Upper lobe of right lung (tissue), 1 donor: Measurements from ENCODE around the gene KIFC1. TPM values are rescaled to one million over a fixed set of nuclear protein-coding genes. Genes with fewer than 3 reads are reported as not detected.
"Not testable (repeated sequence)": the region's sequence is repeated elsewhere in the genome, so short reads cannot be mapped to it uniquely, and the experiment has no call there.

Experiments
- ATAC-seq: fragments of 200-7000 bp; cut with Tn5 transposase; one replicate; pipeline ENCODE4 v1.9.1; 2020; ENCODE audit warnings: mild to moderate bottlenecking, moderate library complexity
- DNase-seq: peaks from one replicate; pipeline ENCODE4 v3.0.0-alpha.2; 2020
- H3K27ac ChIP-seq: fragments of 200-600 bp; one replicate; pipeline ENCODE4 v1.8.0; 2022
- H3K27me3 ChIP-seq: fragments of 200-600 bp; one replicate; pipeline ENCODE4 v1.8.0; 2022; ENCODE audit warnings: mild to moderate bottlenecking
- H3K36me3 ChIP-seq: fragments of 200-600 bp; one replicate; pipeline ENCODE4 v1.8.0; 2022
- H3K4me1 ChIP-seq: fragments of 200-600 bp; one replicate; pipeline ENCODE4 v1.8.0; 2022
- H3K4me3 ChIP-seq: fragments of 200-600 bp; one replicate; pipeline ENCODE4 v1.8.0; 2022; ENCODE audit warnings: mild to moderate bottlenecking
- H3K9me3 ChIP-seq: fragments of 200-600 bp; one replicate; pipeline ENCODE4 v1.8.0; 2022
- intact Hi-C: fragments of 100-400 bp; cut with DNase I; formaldehyde crosslinking; loops from one replicate; pipeline ENCODE4 v1.11.0; 2022
- long read RNA-seq: library from polyadenylated mRNA; unstranded; transcript quantifications from one replicate; pipeline ENCODE4 v2.0.0, GENCODE V29; 2021
- total RNA-seq: library from RNA; stranded (reverse); fragmentation: NEBNext Ultra II Directional; extraction: Animal tissue kit (Norgen Biotek cat#: 25700); gene quantifications from one replicate; pipeline ENCODE4 v1.2.1, GENCODE V29; 2021
- TF ChIP-seq, protein P1 (sequence below): fragments of 200-600 bp; IDR thresholded peaks from one replicate; pipeline ENCODE4 v1.8.0; 2022; ENCODE audit warnings: antibody characterized with exemption
- donor health status: DM: no; HTN: yes; CAD: no; lungs with severe emphysema.

KIFC1 gene, protein sequence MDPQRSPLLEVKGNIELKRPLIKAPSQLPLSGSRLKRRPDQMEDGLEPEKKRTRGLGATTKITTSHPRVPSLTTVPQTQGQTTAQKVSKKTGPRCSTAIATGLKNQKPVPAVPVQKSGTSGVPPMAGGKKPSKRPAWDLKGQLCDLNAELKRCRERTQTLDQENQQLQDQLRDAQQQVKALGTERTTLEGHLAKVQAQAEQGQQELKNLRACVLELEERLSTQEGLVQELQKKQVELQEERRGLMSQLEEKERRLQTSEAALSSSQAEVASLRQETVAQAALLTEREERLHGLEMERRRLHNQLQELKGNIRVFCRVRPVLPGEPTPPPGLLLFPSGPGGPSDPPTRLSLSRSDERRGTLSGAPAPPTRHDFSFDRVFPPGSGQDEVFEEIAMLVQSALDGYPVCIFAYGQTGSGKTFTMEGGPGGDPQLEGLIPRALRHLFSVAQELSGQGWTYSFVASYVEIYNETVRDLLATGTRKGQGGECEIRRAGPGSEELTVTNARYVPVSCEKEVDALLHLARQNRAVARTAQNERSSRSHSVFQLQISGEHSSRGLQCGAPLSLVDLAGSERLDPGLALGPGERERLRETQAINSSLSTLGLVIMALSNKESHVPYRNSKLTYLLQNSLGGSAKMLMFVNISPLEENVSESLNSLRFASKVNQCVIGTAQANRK
- 2.3 TPM for total RNA-seq
- long read RNA-seq, partial matches to known transcripts, result 0 of 3 reads
- long read RNA-seq, other reads (novel, unspliced or antisense), result 2 of 3 reads

DNA sequence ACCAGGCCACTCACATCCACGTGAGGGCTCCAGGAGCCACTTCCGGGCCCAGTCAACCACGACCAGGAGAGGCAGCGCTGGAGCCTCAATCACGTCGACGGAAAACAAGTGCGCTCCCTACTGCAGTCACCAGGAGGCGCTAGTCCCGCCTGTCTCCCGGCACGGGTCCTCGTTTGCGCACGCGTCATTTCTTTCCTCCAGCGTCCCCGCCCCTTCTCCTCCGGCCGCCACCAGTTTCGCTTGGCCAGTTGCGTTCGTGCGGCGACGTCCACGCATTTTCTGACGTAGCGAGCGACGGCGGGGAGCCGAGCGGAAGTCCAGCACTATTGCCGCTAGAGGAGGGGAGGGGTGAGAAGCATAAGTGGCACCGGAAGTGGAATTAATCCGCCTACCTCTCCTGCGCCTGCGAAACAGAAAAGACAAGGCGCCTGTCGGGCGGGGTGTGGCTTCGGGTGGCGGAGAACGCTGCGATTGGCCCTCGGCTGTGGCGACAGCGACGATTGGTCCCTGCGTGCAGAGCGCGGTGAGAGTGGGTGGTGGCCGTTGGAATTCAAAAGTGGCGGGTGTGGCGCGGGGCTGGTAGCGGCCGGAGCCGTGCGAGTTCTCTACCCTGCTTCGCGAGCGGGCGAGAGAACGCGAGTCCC is at the start of gene KIFC1:
Gene KIFC1 (plus strand): TSS at position 546 of the 644 bp plus-strand sequence. CDS start 163 bp downstream, outside the sequence.
- no peaks in the 10 kb centered on the region for H3K9me3 ChIP-seq
- no peaks in the 10 kb centered on the region for H3K36me3 ChIP-seq
- DNase-seq (peak; percentile 100), ATAC-seq (peak; percentile 97)
- peaks cover 12% of the 10 kb centered on the region for H3K4me1 ChIP-seq
- peak within 1 kb of the TSS; percentile 93 for H3K27ac ChIP-seq
- H3K27me3 ChIP-seq, result no peaks in the 10 kb centered on the region
- TF ChIP-seq, protein P1, sequence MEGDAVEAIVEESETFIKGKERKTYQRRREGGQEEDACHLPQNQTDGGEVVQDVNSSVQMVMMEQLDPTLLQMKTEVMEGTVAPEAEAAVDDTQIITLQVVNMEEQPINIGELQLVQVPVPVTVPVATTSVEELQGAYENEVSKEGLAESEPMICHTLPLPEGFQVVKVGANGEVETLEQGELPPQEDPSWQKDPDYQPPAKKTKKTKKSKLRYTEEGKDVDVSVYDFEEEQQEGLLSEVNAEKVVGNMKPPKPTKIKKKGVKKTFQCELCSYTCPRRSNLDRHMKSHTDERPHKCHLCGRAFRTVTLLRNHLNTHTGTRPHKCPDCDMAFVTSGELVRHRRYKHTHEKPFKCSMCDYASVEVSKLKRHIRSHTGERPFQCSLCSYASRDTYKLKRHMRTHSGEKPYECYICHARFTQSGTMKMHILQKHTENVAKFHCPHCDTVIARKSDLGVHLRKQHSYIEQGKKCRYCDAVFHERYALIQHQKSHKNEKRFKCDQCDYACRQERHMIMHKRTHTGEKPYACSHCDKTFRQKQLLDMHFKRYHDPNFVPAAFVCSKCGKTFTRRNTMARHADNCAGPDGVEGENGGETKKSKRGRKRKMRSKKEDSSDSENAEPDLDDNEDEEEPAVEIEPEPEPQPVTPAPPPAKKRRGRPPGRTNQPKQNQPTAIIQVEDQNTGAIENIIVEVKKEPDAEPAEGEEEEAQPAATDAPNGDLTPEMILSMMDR, result peak; percentile 97
- intact Hi-C loops, result no loop called here
- peak within 1 kb of the TSS; percentile 60 for H3K4me3 ChIP-seq

DNA sequence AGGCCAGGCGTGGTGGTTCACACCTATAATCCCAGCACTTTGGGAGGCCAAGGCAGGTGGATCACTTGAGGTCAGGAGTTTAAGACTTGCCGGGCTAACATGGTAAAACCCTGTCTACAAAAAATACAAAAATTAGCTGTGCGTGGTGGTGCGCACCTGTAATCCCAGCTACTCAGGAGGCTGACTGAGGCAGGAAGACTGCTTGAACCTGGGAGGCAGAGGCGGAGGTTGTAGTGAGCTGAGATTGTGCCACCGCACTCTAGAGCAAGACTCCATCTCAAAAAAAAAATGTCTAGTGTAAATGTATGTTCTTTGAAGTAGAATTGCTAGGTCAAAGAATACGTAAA is 48.0 kb upstream of the KIFC1 start:
- H3K4me3 ChIP-seq, intact Hi-C loops, DNase-seq, H3K9me3 ChIP-seq, H3K36me3 ChIP-seq, H3K27me3 ChIP-seq, H3K4me1 ChIP-seq, ATAC-seq: not testable (repeated sequence)
- H3K27ac ChIP-seq, result peak overlapping the region; percentile 30

DNA sequence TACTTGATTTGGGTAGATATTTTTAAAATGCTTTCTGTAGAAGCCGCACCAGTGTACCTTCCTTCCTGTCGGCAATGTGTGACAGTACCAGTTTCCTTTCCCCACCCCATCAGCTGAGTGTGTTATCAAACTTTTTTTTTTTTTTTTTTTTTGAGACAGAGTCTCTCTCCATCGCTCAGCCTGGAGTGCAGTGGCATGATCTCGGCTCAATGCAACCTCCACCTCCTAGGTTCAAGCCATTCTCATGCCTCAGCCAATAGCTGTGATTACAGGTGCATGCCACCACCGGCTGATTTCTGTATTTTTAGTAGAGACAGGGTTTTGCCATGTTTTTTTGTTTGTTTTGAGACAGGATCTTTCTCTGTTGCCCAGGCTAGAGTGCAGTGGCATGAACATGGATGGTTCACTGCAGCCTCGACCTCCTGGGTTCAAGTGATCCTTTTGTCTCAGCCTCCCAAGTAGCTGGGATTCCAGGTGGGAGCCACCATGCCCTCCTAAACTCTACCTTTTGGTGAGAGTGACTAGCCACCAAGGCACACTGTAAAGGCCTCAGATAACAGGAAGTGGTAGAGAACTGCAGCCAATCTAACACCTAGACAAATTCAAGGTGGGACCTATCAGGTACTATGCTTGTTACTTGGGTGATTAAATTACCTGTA is 47.5 kb upstream of the KIFC1 start:
- Histone ChIP-seq H3K4me1 (peaks cover 6% of the 10 kb centered on the region), H3K27me3 (no peaks in the 10 kb centered on the region), H3K4me3 (no peak overlapping the region), H3K27ac (peak overlapping the region; percentile 67), H3K36me3 (no peaks in the 10 kb centered on the region), H3K9me3 (no peaks in the 10 kb centered on the region)
- TF ChIP-seq, protein P1, result no peak
- intact Hi-C loops, result no loop called here
- peak; percentile 38 for ATAC-seq
- no peak for DNase-seq

DNA sequence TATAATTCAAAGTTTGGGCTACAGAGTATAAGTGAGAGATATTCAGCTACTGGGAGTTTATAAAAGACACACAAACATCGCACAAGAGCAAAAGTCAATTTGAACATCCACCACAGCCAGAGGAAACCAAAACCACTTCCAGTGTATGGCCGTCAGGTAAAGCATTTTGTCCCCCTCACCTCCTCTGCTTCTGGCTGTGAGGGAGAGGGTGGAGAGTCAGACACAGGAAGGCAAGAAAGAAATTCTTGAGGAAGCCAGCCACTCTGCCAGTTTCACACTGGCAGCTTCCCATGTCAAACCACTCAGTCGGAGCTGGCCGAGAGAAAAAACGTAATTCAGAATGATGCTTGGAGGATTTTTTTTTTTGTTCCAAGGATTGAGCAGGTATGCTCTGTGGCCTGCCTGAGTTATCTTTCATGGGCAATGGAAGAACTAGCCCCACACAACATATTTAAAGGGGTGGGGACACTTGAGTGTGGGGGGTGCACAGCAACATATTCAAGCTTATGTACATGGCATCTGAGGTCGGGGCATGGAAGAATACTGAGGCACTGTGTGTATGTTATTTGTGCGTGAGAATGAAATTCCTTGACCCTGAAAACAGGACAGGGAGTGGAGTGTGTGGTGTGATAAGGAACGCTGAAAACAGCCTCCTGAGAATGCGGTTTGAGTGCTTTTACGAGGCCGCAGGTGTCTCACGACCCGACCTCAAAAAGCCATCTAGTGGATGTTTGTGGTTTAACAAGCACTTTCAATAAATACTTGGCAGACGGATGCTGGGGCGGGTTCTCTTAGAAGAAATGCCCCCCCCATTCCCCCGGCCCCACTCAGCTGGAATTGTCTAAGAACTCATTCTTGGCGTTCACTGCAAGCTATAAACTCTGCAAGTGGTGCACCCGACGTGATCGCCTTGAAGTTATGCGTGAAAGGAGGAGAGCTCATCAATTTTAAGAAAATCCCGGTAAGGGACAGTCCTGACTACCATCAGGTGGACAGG is 46.6 kb upstream of the KIFC1 start:
- no peaks in the 10 kb centered on the region for H3K9me3 ChIP-seq
- peak overlapping the region; percentile 27 for H3K4me3 ChIP-seq
- H3K36me3 ChIP-seq, result no peaks in the 10 kb centered on the region
- intact Hi-C loops, result no loop called here
- TF ChIP-seq, protein P1, result peak; percentile 62
- peak; percentile 87 for ATAC-seq
- H3K4me1 ChIP-seq, result peaks cover 6% of the 10 kb centered on the region
- peak; percentile 87 for DNase-seq
- peak overlapping the region; percentile 67 for H3K27ac ChIP-seq
- no peaks in the 10 kb centered on the region for H3K27me3 ChIP-seq

DNA sequence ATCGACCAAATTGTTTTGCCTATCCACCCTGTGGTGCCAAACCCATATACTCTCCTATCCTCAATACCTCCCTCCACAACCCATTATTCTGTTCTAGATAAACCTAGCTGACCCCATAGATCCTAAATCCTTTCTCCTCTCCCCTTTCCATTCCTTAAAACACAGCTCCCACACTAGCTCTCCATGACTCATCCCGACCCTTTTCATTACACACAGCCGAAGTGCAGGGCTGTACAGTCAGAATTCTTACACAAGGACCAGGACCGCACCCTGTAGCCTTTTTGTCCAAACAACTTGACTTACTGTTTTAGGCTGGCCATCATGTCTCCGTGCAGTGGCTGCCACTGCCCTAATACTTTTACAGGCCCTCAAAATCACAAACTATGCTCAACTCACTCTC is 44.7 kb upstream of the KIFC1 start:
- ATAC-seq, DNase-seq, intact Hi-C loops, H3K36me3 ChIP-seq, H3K9me3 ChIP-seq, H3K27me3 ChIP-seq, H3K4me1 ChIP-seq: not testable (repeated sequence)
- Histone ChIP-seq H3K4me3 (peak overlapping the region; percentile 17), H3K27ac (peak overlapping the region; percentile 65)
